ENCODE results near the gene HCRT. TPM values are rescaled to one million over a fixed set of nuclear protein-coding genes. Genes with fewer than 3 reads are reported as not detected.

Gene HCRT
- total and polyA plus RNA-seq, 2 donors (not counting 1 experiment from before 2014, with no cell fraction given) = not detected

GRCh38 chr17:42198897-42199296 is 13.6 kb upstream of the HCRT start:
- Histone ChIP-seq H3K9ac (ENCODE audit: low read length) (no peak overlapping the region), H3K36me3 (replicated peaks in 1 of 2; ENCODE audit: control extremely low read depth in 1 of 2, control insufficient read depth in 1 of 2, extremely low read depth in 1 of 2, insufficient read depth in 2 of 2, low read length in 1 of 2) (peaks cover 0 to 1% of the 10 kb centered on the region in 2 experiments), H2AFZ (ENCODE audit: insufficient read depth, low read depth, low read length, poor library complexity, severe bottlenecking) (peak overlapping the region; percentile 73), H3K27ac (ENCODE audit: low read length in 2 of 2) (peak overlapping the region; percentile 85 to 96), H3K4me1 (ENCODE audit: control insufficient read depth in 2 of 2, insufficient read depth in 2 of 2, low read length in 2 of 2) (peaks cover 15 to 25% of the 10 kb centered on the region in 2 donors), H4K20me1 (ENCODE audit: control insufficient read depth, insufficient read depth, low read length, poor library complexity, severe bottlenecking) (no peaks in the 10 kb centered on the region), H3K9me3 (ENCODE audit: control extremely low read depth in 1 of 3, control insufficient read depth in 2 of 3, insufficient read depth in 1 of 3, low read length in 2 of 3) (no peaks in the 10 kb centered on the region), H3K4me3 (ENCODE audit: control extremely low read depth in 1 of 5, extremely low read depth in 1 of 5, insufficient read depth in 1 of 5, low read depth in 2 of 5, low read length in 4 of 5) (no peak overlapping the region), H3K79me2 (ENCODE audit: control insufficient read depth, insufficient read depth, low read length) (peaks cover 7% of the 10 kb centered on the region), H3K27me3 (replicated peaks in 1 of 4; ENCODE audit: control extremely low read depth in 1 of 4, control insufficient read depth in 3 of 4, insufficient read depth in 4 of 4, low read length in 3 of 4) (no peaks in the 10 kb centered on the region), H3K4me2 (replicated peaks; ENCODE audit: low read depth, low read length, poor library complexity, severe bottlenecking) (peak overlapping the region; percentile 39)
- DNase-seq (peak; percentile 89), ATAC-seq (ENCODE audit: low read depth) (peak; percentile 73)
- H3K4me3 Mint-ChIP-seq = peak overlapping the region; percentile 24
- H3K9me3 Mint-ChIP-seq (ENCODE audit: insufficient read depth) = no peaks in the 10 kb centered on the region
- peak overlapping the region; percentile 97 for H3K27ac Mint-ChIP-seq
- H3K27me3 Mint-ChIP-seq = no peaks in the 10 kb centered on the region
- WGBS (ENCODE audit: insufficient coverage) = 17% methylated on average over 1 of the region's 4 CpGs
- TF ChIP-seq EZH2 (IDR thresholded peaks at IDR 0.05; ENCODE audit: borderline replicate concordance, insufficient read depth, low read depth, low read length, poor library complexity, severe bottlenecking) = no peak
- TF ChIP-seq, protein P1, sequence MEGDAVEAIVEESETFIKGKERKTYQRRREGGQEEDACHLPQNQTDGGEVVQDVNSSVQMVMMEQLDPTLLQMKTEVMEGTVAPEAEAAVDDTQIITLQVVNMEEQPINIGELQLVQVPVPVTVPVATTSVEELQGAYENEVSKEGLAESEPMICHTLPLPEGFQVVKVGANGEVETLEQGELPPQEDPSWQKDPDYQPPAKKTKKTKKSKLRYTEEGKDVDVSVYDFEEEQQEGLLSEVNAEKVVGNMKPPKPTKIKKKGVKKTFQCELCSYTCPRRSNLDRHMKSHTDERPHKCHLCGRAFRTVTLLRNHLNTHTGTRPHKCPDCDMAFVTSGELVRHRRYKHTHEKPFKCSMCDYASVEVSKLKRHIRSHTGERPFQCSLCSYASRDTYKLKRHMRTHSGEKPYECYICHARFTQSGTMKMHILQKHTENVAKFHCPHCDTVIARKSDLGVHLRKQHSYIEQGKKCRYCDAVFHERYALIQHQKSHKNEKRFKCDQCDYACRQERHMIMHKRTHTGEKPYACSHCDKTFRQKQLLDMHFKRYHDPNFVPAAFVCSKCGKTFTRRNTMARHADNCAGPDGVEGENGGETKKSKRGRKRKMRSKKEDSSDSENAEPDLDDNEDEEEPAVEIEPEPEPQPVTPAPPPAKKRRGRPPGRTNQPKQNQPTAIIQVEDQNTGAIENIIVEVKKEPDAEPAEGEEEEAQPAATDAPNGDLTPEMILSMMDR (IDR thresholded peaks at IDR 0.05) = no peak
- ChIA-PET CTCF (interaction anchor here (0.6 to 1.9 kb wide), 10 partner anchors 12 to 236 kb away, joined by 3 to 8 read pairs (median 3); partner anchors contain the start of gene STAT5A), POLR2A (interaction anchor here (0.6 to 2.7 kb wide), 4 partner anchors 15 to 90 kb away, joined by 3 to 8 read pairs (median 4); partner anchors contain the start of gene STAT5A)
- intact Hi-C loops (cut with micrococcal nuclease) = loop anchor here (10.0 kb wide), 1 partner anchor 476 kb away; the partner anchor contains the start of gene PLEKHH3
- H3K4me1 Mint-ChIP-seq = peaks cover 28% of the 10 kb centered on the region

- Mint-ChIP-seq H3K27me3 (no peaks in the 10 kb centered on the region), H3K9me3 (ENCODE audit: insufficient read depth) (no peaks in the 10 kb centered on the region), H3K4me1 (peaks cover 38% of the 10 kb centered on the region), H3K4me3 (no peak overlapping the region), H3K27ac (peak overlapping the region; percentile 72)
- Histone ChIP-seq H3K79me2 (ENCODE audit: control insufficient read depth, insufficient read depth, low read length) (peaks cover 8% of the 10 kb centered on the region), H3K9me3 (ENCODE audit: control extremely low read depth in 1 of 3, control insufficient read depth in 2 of 3, insufficient read depth in 1 of 3, low read length in 2 of 3) (no peaks in the 10 kb centered on the region), H3K36me3 (replicated peaks in 1 of 2; ENCODE audit: control extremely low read depth in 1 of 2, control insufficient read depth in 1 of 2, extremely low read depth in 1 of 2, insufficient read depth in 2 of 2, low read length in 1 of 2) (peaks cover 0 to 2% of the 10 kb centered on the region in 2 experiments), H3K27ac (ENCODE audit: low read length in 2 of 2) (no peak overlapping the region), H3K9ac (ENCODE audit: low read length) (no peak overlapping the region), H2AFZ (ENCODE audit: insufficient read depth, low read depth, low read length, poor library complexity, severe bottlenecking) (no peak overlapping the region), H4K20me1 (ENCODE audit: control insufficient read depth, insufficient read depth, low read length, poor library complexity, severe bottlenecking) (no peaks in the 10 kb centered on the region), H3K4me1 (ENCODE audit: control insufficient read depth in 2 of 2, insufficient read depth in 2 of 2, low read length in 2 of 2) (peaks cover 26 to 37% of the 10 kb centered on the region in 2 donors), H3K4me2 (replicated peaks; ENCODE audit: low read depth, low read length, poor library complexity, severe bottlenecking) (no peak overlapping the region), H3K4me3 (ENCODE audit: control extremely low read depth in 1 of 5, extremely low read depth in 1 of 5, insufficient read depth in 1 of 5, low read depth in 2 of 5, low read length in 4 of 5) (no peak overlapping the region), H3K27me3 (replicated peaks in 1 of 4; ENCODE audit: control extremely low read depth in 1 of 4, control insufficient read depth in 3 of 4, insufficient read depth in 4 of 4, low read length in 3 of 4) (no peaks in the 10 kb centered on the region)
- TF ChIP-seq, protein P1 (IDR thresholded peaks at IDR 0.05) = no peak
- no peak for TF ChIP-seq EZH2 (IDR thresholded peaks at IDR 0.05; ENCODE audit: borderline replicate concordance, insufficient read depth, low read depth, low read length, poor library complexity, severe bottlenecking)
- no peak for DNase-seq
- CTCF ChIA-PET = interaction anchor here (0.9 kb wide), 1 partner anchor 16 kb away, joined by 3 read pairs; no protein-coding TSS in a partner anchor
- intact Hi-C loops (cut with micrococcal nuclease) = loop anchor here (10.0 kb wide), 1 partner anchor 477 kb away; the partner anchor contains the start of gene PLEKHH3
- POLR2A ChIA-PET = interaction anchor here (1.6 to 2.7 kb wide), 2 partner anchors 14 to 51 kb away, joined by 4 to 8 read pairs; no protein-coding TSS in a partner anchor
- no peak for ATAC-seq (ENCODE audit: low read depth)
- 98% methylated on average over 5 of the region's 8 CpGs for WGBS (ENCODE audit: insufficient coverage)
Measured at GRCh38 chr17:42197564-42198156, 12.4 kb upstream of the HCRT start.

All from B cell (primary cell).